Astrocyte of the spinal cord (primary cell): Measurements from ENCODE around the gene CREBBP.
A peak's percentile ranks its signal among the peaks of the same experiment; 100 is the strongest.

ENCODE experiments used
- DNase-seq: peaks from one replicate; pipeline ENCODE4 v3.0.0; 2011; ENCODE audit warnings: low read depth, low spot score
- H3K4me3 ChIP-seq: 2 replicates; pipeline ENCODE4 v1.5.1; 2011; ENCODE audit warnings: low read depth, mild to moderate bottlenecking, low read length, moderate library complexity
- in situ Hi-C: cut with HindIII; loops from 2 replicates; pipeline ENCODE4 v1.10.0; 2017; ENCODE audit warnings: low sequenced_read_pairs
- TF ChIP-seq, protein P1 (sequence below): IDR thresholded peaks from 2 replicates; pipeline ENCODE4 v1.5.1; 2012; ENCODE audit warnings: low read depth, mild to moderate bottlenecking, low read length, inconsistent platforms

The CREBBP gene

DNA sequence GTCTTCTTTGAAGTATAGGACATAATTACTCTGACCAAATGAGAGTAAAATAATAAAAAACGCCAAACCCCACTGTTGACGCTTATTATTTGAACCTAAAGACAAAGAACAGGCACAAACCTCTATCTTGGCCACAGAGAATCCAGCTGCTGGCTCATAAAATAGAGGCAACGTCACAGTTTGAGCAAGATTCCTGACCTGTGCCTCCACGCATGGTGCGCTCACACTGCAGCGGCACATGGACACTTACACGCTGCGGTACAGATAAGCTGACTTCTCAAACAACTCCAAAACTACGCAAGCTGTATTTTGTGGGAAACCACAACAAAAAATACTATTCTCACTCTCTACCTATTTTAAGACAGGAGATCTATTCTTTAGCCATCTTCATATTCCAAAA, 124.4 kb downstream of the CREBBP start:
- in situ Hi-C loops, result no loop called here
- TF ChIP-seq, protein P1, sequence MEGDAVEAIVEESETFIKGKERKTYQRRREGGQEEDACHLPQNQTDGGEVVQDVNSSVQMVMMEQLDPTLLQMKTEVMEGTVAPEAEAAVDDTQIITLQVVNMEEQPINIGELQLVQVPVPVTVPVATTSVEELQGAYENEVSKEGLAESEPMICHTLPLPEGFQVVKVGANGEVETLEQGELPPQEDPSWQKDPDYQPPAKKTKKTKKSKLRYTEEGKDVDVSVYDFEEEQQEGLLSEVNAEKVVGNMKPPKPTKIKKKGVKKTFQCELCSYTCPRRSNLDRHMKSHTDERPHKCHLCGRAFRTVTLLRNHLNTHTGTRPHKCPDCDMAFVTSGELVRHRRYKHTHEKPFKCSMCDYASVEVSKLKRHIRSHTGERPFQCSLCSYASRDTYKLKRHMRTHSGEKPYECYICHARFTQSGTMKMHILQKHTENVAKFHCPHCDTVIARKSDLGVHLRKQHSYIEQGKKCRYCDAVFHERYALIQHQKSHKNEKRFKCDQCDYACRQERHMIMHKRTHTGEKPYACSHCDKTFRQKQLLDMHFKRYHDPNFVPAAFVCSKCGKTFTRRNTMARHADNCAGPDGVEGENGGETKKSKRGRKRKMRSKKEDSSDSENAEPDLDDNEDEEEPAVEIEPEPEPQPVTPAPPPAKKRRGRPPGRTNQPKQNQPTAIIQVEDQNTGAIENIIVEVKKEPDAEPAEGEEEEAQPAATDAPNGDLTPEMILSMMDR, result no peak
- H3K4me3 ChIP-seq, result no peak overlapping the region
- no peak for DNase-seq

GRCh38 chr16:3755249-3755648, 125.3 kb downstream of the CREBBP start:
- no peak overlapping the region for H3K4me3 ChIP-seq
- TF ChIP-seq, protein P1, result no peak
- in situ Hi-C loops, result no loop called here
- DNase-seq, result no peak

DNA sequence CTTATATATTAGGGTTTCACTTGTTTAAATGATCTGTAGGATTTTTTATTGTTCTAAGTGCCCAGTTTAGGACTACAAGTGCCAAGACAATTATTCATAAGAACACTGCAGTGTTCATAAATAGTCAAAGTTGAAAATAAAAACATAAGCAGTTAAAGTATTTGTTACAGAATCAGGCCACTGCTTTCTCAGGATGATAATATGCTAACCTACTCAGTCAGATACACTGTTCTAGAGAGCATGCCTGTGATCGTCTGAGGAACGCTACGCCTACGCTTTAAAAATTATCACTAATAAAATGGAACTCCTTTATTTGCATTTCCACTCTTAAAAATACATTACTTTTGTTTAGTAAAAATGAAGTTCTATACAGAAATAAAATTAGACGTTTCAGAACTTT, 125.7 kb downstream of the CREBBP start:
- no peak overlapping the region for H3K4me3 ChIP-seq
- no peak for DNase-seq
- in situ Hi-C loops, result no loop called here
- TF ChIP-seq, protein P1, result no peak

GRCh38 chr16:3754081-3754703, 126.3 kb downstream of the CREBBP start:
- in situ Hi-C loops, result no loop called here
- H3K4me3 ChIP-seq, result no peak overlapping the region
- DNase-seq, result peak; percentile 31
- TF ChIP-seq, protein P1, result no peak

DNA sequence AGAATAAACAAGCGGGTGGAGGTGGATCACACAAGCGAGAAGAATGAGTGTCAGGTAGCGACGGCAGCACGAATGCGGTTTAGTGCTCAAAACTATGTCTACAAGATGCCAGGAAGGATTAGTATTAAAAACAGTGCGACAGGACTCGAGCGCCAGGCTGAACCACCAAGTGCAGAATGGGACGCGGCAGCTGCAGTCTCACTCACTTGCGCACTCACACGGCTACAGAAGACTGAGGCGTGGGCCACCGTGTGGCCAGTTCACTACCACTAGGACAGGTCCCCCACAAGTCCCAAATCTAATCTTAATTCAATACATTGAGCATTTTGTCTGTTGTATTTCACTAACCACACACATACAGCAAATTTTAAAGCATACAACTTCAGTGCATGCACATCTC, 127.5 kb downstream of the CREBBP start:
- DNase-seq, result no peak
- in situ Hi-C loops, result no loop called here
- TF ChIP-seq, protein P1, result no peak
- no peak overlapping the region for H3K4me3 ChIP-seq

DNA sequence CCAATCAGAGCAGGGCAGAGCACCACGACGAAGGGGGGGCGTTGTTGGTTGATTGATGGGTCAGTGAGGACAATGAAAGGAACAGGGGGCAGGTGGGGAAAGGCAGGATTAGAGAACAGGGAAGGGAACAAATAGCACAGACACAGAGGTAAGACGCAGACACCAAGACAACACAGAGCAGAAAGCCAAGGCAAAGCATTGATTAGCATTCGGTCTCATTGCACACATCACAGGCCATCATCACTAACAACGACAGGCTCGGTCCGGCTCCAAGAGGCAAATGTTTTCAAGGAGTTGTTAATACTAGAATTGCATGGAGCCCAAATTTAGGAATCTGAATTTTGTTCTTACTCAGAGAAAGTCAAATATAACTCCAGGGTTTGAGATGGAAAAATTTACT, 128.6 kb downstream of the CREBBP start:
- in situ Hi-C loops, result no loop called here
- no peak overlapping the region for H3K4me3 ChIP-seq
- TF ChIP-seq, protein P1, result no peak
- DNase-seq, result no peak
